HPDE6-E6E7 (cell line): ENCODE measurements around the gene RBM18.

Experiments
- DNase-seq: peaks from one replicate; pipeline ENCODE4 v3.0.0; 2011; ENCODE audit warnings: missing footprints; ENCODE audit errors: extremely low spot score

Gene RBM18, protein sequence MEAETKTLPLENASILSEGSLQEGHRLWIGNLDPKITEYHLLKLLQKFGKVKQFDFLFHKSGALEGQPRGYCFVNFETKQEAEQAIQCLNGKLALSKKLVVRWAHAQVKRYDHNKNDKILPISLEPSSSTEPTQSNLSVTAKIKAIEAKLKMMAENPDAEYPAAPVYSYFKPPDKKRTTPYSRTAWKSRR

DNA sequence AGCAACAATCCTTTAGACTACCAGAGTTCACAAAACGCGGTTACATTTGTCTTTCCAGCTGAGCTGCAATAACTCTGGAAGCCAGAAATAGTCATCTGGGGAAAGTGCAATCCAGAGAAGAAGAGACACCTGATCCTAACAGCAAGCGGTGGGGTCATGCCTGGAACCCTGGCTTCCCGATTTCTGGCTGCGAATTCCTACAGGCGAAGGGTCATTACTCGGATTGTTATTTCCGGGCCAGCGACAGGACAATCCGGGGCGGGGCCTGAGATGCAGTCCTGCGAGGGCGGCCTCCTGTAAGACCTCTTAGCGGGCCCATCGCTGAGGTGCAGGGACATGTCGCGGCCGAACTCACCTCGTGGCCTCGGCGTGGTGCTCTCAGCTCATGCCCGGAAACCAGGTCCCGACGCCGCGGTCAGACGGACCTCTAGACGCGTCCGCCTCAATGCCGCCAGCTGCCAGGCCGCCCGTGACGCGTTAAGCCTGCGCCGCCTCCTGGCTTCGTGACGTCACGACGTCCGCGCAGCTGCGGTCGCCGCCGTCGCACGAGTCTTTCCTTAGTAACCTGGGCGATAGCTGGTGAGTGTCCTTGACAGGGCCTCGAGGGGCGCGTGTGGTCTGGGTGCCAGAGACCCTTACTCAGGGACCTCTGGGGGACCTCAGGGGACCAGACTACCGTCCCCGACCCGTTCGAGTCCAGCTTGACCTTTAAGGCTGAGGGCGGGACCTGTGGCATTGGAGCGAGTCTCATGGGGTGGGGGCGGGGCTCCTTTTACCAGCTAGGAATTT lies at the start of gene RBM18, which contains the start of gene MRRF:
RBM18 (minus strand) TSS at position 481 of the 789 bp plus-strand sequence. CDS start 3,348 bp downstream, outside the sequence.
MRRF (plus strand) TSS at position 523 of the 789 bp plus-strand sequence. CDS start 6,010 bp downstream, outside the sequence.
- peak; percentile 80 for DNase-seq

- DNase-seq = no peak
Observed at GRCh38 chr9:122314165-122314564, 49.5 kb upstream of the RBM18 start.

GRCh38 chr9:122309861-122310260 lies 45.2 kb upstream of the RBM18 start:
- no peak for DNase-seq

- no peak for DNase-seq
Observed at GRCh38 chr9:122307925-122308324, 43.3 kb upstream of the RBM18 start.

- DNase-seq = no peak
Observed at GRCh38 chr9:122307061-122307460, 42.4 kb upstream of the RBM18 start.

- DNase-seq = no peak
Observed at GRCh38 chr9:122302237-122303093, 37.8 kb upstream of the RBM18 start.

DNA sequence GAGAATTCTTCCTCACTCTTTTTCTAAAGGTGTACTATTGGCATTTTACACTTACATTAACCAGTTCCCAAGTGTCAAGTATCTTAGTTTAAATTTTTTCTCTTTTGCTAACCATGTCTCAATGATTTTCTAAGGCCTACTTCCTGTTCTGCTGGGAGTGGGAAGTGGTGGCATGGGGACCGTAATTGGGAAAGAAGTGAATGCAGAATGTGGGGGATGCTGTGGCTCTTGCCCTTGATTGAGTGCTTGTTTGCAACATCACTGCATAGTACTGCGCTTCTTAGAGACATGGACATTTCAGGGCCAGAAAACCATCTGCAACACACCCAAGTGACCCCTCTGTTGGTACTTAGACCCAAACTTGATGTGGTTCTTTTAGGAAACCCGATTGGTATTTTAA lies 32.9 kb upstream of the RBM18 start:
- no peak for DNase-seq

GRCh38 chr9:122294531-122294930 lies 29.9 kb upstream of the RBM18 start:
- no peak for DNase-seq

- no peak for DNase-seq
Observed at GRCh38 chr9:122291458-122291857, 26.8 kb upstream of the RBM18 start.

DNA sequence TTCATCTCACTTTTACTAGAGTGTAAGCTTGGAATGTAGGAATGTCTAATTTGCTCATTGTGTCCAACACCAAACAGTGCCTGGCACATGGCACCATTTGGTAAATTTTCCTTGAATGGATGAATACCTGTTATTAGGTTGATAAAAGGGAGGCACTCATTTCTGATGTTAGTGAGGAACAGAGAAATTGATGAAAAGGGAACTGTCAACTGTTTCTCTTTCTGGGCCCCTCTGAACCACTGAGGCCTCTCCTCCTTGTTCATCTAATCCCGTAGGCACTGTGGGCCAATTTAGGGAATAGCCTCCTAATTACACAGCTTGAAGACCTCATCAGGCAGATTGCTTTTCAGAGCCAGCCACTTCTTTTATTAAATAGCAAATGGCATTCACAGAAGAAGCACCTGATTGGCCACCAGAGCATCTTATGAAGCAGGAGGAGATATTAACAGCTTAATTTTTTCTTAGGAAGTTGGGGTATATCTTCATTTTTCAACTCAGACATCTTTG lies 22.6 kb upstream of the RBM18 start:
- no peak for DNase-seq

DNA sequence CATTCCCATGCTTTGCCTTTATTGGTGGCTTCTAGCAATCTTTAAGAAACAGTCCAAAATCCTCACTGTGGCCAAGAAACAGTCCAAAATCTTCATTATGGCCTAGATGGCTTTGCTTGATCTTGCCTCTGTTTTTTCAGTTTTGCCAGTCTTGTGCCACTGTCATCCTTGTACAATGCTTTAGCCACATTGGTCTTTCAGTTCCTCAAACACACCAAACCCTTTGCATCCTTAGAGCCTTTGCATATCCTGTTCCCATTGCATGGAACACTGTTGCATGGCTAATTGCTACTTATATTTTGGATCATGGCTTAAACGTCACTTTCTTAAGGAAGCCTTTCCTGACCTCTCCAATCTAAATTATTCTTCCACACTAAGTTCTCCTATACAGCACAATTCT lies 22.1 kb upstream of the RBM18 start:
- no peak for DNase-seq

DNA sequence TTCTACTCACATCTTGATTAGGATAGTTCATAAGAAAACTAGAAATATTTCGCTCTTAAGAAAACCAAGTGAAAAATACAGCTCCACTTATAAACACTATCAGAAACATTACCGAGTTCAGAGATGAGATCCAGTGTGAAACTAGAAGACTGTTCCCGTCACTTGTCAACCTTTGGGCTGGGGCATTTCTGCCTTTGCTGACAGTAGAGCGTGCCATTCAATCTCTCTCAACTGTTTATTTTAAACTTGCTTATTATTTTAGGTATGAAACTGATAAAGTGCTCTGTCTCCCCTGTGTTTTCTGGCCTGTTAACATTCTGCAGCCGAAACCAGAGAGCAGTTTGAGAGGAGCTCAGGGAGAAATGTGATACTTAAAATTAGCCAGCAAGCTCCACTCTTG lies 16.7 kb upstream of the RBM18 start:
- DNase-seq = no peak

GRCh38 chr9:122277285-122277897 lies 12.8 kb upstream of the RBM18 start:
- DNase-seq = no peak

GRCh38 chr9:122276096-122276495 lies 11.5 kb upstream of the RBM18 start:
- DNase-seq = no peak

- no peak for DNase-seq
Observed at GRCh38 chr9:122274055-122274454, 9.4 kb upstream of the RBM18 start.

- DNase-seq = no peak
Observed at GRCh38 chr9:122268041-122268814, 3.6 kb upstream of the RBM18 start.

- no peak for DNase-seq
Observed at GRCh38 chr9:122265149-122265915, 692 bp upstream of the RBM18 start.

DNA sequence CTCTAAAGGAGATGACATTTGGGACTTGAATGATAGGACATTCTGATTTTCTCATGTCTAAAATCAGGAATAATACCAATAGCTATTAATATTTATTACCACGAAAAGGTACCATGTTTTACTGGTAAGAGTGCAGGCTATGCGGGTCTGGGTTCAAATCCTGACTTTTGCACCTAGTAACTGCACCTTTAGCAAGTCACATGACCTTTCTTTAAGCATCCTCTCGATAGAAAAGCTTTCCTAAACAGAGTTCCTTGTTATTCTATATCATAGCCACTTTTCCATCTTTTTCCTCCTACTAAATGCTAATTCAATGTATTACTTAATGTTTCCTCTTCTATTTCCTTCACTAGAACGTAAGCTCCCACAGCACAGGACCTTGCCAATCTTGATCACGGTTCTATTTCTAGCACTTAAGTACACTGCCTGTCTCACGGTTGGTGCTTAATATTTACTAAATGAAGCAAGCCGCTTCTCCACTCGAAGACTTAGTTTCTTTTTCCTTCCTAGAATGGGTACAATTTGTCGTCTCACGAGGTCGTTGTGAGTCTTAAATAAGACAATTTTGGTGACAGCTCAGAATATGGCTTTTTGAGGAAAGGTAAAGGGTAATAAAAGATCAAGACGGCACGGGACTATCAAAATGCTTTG lies 816 bp downstream of the RBM18 start:
- DNase-seq = no peak

DNA sequence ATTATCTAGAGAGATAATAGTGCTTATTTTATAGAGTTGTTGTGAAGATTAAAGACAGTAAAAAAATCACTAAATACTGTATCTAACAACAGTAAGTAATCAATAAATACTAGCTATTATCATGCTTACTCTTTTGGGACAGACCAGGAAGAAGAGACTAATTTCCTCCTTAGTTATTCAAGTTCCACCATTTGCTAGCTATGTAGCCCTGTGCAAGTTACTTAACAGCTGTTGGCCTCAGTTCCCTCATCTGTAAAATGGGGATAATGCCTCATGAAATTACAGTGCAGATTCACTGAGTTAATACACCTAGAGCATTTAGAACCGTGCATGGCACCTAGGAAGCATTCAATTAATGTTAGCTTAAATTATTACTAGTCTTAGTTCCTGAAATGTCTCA lies 2.6 kb downstream of the RBM18 start:
- DNase-seq = no peak

DNA sequence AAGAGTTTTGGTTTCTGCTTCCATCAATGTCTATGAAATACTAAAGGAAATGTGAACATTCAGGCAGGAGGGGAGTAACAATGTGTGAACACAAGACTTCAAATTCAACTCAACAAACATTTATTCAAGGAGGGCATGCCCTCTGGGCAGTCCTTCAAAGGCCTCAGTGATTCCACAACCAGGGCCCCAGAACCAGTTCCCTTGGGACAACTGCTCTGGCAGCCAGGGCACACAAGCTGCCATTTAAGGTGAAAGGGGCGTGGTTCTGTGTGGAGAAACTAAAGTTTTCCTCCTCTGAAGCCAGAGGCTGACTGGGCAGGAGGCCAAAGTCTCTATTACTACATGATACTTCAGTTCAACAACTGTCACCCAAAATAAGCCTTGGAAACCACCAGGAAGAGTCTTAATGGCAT lies 3.2 kb downstream of the RBM18 start:
- DNase-seq = peak; percentile 15
